Dedifferentiated amniotic fluid mesenchymal stem cell (primary cell): ENCODE results near the gene INHBE.

Experiments
- DNase-seq: peaks from one replicate; pipeline ENCODE4 v3.0.0-alpha.2; 2016; ENCODE audit errors: extremely low spot score

Gene INHBE

GRCh38 chr12:57461276-57461916, 6.3 kb downstream of the INHBE start:
- DNase-seq = no peak

GRCh38 chr12:57461917-57462250, 6.8 kb downstream of the INHBE start:
- no peak for DNase-seq

- DNase-seq = peak; percentile 88
Observed at GRCh38 chr12:57462251-57462911, 7.3 kb downstream of the INHBE start.

GRCh38 chr12:57462912-57463253, 7.8 kb downstream of the INHBE start:
- DNase-seq = no peak

DNA sequence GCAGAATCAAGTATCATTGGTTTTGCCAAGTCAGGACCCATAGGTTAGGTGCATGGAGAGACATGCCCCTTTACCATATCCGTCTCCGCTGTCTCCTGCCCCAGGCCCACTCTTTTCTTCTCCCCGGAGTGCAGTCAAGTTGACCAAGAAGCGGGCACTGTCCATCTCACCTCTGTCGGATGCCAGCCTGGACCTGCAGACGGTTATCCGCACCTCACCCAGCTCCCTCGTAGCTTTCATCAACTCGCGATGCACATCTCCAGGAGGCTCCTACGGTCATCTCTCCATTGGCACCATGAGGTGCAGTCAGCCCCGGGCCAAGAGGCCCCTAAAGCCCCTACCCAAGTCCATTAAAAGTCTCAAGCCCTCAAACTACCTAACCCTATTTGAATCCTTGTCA, 9.5 kb downstream of the INHBE start:
- DNase-seq = no peak

- no peak for DNase-seq
Observed at GRCh38 chr12:57465030-57465746, 10.1 kb downstream of the INHBE start.

DNA sequence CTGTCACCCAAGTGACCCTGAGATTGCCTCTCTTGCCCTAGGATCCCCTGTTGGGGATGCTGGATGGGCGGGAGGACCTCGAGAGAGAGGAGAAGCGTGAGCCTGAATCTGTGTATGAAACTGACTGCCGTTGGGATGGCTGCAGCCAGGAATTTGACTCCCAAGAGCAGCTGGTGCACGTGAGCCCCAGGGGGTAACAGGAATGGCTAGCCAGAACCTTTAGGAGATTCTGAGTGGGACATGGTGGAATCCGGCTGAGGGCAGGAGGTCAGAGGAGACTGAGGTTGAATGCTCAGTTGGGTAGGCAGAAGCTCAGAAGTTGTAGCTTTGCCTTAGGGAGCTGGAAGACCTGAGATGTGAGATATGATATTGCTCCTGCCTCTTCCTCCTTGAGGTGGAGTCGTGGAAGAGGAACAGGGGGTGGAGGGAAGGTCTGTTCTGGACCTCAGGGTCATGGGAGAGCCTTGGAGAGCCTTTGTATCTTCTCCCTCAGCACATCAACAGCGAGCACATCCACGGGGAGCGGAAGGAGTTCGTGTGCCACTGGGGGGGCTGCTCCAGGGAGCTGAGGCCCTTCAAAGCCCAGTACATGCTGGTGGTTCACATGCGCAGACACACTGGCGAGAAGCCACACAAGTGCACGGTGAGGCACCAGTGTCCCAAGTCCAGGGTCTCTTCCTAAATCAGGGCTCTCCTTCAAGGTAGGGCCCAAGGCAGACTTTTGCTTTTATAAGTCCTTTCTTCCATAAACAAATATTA, 10.8 kb downstream of the INHBE start:
- no peak for DNase-seq

DNA sequence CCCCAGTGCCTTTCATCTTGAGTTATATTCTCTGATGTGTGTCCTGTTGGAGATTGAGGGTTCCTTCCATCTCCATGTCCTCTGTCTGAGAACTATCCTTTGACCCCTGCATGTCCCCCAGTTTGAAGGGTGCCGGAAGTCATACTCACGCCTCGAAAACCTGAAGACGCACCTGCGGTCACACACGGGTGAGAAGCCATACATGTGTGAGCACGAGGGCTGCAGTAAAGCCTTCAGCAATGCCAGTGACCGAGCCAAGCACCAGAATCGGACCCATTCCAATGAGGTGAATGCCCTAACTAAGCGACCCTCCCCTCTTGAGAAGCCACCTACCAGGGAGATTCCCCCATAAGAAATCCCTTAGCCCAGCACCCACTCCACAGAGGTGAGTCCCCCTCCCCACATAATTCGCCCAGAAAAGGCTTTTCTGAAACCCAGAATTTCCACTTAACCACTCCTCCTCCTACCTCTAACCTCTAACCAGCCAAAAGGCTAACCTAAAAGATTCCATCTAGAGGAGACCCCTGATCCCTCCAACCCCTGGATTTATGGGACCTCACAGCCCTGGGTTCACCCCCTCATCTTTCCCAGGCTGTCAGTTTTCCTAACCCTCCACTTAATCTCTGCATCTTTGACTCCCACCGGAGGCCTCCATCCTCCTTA, 12.2 kb downstream of the INHBE start:
- no peak for DNase-seq

DNA sequence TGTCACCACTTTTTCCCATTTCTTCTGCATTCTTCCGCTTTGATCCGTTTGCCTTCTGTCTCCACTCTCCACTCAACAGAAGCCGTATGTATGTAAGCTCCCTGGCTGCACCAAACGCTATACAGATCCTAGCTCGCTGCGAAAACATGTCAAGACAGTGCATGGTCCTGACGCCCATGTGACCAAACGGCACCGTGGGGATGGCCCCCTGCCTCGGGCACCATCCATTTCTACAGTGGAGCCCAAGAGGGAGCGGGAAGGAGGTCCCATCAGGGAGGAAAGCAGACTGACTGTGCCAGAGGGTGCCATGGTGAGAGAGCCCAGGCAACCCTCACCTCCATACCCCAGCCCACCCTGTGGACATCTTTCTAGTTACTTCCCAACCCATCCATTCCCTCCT, 12.8 kb downstream of the INHBE start:
- DNase-seq = no peak

DNA sequence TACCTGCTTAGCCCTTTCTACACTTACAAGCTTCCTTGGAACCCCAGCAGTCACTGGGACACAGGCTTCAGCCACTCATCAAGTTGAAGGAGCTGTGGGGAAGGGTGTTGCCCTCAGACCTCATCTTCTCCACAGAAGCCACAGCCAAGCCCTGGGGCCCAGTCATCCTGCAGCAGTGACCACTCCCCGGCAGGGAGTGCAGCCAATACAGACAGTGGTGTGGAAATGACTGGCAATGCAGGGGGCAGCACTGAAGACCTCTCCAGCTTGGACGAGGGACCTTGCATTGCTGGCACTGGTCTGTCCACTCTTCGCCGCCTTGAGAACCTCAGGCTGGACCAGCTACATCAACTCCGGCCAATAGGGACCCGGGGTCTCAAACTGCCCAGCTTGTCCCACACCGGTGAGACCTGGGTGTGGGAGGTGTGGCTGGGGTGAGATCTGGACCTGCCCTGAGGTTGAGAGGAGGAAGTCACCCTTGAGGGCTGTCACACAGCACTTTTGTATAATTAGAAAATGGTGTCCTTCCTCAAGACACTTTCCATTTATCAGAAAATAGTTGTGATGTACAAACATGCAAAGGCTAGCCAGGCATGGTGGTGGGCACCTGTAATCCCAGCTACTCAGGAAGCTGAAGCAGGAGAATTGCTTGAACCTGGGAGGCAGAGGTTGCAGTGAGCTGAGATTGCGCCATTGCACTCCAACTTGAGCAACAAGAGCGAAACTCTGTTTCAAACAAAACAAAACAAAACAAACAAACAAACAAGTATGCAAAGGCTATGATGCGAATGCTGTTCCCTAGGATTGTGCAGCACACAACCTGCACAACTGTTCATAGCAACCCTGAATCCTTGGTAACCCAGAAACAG, 14.4 kb downstream of the INHBE start:
- no peak for DNase-seq

DNA sequence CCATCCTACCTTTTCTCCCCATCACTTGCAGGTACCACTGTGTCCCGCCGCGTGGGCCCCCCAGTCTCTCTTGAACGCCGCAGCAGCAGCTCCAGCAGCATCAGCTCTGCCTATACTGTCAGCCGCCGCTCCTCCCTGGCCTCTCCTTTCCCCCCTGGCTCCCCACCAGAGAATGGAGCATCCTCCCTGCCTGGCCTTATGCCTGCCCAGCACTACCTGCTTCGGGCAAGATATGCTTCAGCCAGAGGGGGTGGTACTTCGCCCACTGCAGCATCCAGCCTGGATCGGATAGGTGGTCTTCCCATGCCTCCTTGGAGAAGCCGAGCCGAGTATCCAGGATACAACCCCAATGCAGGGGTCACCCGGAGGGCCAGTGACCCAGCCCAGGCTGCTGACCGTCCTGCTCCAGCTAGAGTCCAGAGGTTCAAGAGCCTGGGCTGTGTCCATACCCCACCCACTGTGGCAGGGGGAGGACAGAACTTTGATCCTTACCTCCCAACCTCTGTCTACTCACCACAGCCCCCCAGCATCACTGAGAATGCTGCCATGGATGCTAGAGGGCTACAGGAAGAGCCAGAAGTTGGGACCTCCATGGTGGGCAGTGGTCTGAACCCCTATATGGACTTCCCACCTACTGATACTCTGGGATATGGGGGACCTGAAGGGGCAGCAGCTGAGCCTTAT, 15.3 kb downstream of the INHBE start:
- no peak for DNase-seq

DNA sequence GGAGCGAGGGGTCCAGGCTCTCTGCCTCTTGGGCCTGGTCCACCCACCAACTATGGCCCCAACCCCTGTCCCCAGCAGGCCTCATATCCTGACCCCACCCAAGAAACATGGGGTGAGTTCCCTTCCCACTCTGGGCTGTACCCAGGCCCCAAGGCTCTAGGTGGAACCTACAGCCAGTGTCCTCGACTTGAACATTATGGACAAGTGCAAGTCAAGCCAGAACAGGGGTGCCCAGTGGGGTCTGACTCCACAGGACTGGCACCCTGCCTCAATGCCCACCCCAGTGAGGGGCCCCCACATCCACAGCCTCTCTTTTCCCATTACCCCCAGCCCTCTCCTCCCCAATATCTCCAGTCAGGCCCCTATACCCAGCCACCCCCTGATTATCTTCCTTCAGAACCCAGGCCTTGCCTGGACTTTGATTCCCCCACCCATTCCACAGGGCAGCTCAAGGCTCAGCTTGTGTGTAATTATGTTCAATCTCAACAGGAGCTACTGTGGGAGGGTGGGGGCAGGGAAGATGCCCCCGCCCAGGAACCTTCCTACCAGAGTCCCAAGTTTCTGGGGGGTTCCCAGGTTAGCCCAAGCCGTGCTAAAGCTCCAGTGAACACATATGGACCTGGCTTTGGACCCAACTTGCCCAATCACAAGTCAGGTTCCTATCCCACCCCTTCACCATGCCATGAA, 16.0 kb downstream of the INHBE start:
- DNase-seq = no peak

- DNase-seq = no peak
Observed at GRCh38 chr12:57471661-57472060, 16.6 kb downstream of the INHBE start.

DNA sequence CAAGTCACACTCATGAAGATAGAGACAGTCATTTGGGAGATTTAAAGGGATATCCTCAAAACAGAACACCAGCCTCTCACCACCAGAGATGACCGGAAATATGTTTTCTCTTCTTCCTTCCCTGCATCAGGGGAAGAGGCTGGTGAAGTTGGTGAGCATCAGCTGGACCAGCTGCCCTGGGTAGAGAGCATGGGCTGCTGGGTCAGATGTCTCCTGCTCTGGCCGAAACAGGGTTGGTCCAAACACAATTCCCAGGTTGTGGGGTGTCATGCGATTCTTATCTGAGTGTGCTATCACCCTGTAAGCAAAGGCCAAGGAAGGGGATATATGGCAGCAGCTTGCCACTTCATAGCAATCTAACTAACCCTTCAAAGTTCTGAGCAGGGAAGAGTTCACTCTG, 17.3 kb downstream of the INHBE start:
- no peak for DNase-seq

DNA sequence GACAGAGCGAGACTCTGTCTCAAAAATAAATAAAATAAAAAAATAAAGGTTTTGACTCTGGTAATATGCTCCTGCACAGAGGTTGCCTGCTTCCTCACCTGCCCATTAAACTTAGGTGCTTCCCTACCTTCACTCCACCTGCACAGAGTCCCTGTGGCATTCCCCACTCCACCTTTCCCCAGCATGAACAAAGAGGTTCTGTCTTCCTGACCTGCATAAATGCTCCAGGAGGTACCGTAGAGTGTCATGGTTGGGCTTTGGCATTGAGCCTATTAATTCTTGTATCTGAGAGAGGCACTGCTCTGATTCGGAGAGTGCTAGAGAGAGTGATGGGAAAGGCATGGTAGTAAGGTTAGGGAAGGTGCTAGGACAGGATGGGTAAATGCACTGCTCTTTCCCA, 18.3 kb downstream of the INHBE start:
- no peak for DNase-seq

GRCh38 chr12:57473886-57474285, 18.8 kb downstream of the INHBE start:
- DNase-seq = no peak

- no peak for DNase-seq
Observed at GRCh38 chr12:57474430-57474829, 19.3 kb downstream of the INHBE start.

- no peak for DNase-seq
Observed at GRCh38 chr12:57474862-57475261, 19.8 kb downstream of the INHBE start.

DNA sequence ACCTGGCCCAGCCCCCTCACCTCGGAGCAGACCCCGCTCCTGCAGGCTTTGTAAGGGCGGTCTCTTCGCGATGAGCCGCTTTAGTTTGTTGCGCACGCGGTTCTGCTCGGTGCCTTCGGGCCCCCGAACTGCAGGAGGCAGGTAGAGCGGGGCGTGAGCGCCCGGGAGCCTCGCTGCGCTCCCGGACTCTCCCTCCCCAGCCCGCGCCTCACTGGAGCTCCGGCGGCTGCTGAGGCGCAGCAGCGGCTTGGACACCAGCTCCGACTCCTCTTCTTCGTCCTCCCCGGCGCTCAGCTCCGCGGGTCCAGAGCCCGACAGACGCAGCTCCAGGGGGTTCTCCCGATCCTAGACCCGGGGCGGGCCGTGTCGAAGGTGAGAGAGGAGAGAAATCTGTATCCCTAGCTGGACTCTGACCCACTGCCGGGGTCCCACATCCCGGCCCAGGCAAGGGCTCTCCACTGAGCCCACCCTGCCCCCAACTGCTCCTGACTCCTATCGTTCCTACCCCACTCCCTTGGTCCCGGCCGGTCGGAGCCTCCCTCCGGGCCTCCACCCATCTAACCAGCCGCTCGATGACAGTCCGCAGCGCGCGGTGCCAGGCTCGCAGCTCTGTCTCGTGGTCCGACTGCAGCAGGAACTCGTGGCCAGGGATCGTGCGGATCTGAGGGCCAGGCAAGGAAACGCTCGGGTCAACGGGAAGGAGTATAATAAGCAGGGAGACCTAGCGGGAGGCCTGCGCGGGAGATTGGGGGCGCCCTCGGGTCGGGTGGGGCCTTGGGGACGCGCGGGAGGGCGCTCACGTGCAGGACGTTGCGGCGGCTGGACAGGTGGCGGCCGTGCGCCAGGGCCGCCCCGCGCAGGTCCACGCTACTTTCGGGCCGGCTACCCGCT, 20.4 kb downstream of the INHBE start:
- no peak for DNase-seq
